ENCODE data around the gene UBN1. TPM values are rescaled to one million over a fixed set of nuclear protein-coding genes. Genes with fewer than 3 reads are reported as not detected.

The UBN1 gene
- total RNA-seq, 4 donors from 2014 or later, result 21.1 to 48.2 (median 37.2) TPM

DNA sequence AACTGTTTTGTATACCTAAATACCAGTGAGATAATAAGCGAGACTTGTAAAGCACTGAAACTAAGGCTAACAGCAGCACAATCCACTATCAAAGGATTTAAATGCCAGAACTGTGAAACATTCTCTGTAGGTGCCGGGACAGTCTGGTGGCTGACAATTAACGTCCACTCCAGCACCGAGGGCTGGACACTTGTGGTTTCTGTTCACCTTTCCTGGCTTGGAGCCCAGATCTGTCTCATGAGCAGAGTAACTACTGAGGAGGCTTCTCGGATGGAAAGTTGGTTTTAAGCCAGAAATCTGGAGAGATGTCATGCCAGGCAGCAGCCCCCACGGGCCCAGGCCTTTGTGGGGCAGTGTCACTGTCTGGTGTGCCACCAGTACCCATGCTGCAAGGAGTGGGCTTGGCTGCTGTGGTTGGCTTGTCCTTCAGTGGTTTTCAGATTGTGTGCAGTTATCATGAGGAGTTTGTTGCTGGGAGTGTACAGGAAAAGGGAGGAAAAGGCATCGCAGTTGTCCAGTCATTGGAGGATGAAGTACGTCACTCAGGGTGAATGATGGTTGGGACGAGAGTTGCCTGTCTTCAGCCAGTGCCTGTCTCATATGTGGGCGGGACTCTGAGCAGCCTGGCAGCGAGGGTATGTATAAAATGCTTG lies 35.5 kb downstream of the UBN1 start:
- TF ChIP-seq, protein P1, sequence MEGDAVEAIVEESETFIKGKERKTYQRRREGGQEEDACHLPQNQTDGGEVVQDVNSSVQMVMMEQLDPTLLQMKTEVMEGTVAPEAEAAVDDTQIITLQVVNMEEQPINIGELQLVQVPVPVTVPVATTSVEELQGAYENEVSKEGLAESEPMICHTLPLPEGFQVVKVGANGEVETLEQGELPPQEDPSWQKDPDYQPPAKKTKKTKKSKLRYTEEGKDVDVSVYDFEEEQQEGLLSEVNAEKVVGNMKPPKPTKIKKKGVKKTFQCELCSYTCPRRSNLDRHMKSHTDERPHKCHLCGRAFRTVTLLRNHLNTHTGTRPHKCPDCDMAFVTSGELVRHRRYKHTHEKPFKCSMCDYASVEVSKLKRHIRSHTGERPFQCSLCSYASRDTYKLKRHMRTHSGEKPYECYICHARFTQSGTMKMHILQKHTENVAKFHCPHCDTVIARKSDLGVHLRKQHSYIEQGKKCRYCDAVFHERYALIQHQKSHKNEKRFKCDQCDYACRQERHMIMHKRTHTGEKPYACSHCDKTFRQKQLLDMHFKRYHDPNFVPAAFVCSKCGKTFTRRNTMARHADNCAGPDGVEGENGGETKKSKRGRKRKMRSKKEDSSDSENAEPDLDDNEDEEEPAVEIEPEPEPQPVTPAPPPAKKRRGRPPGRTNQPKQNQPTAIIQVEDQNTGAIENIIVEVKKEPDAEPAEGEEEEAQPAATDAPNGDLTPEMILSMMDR (IDR thresholded peaks at IDR 0.05; ENCODE audit: low read depth), result no peak

DNA sequence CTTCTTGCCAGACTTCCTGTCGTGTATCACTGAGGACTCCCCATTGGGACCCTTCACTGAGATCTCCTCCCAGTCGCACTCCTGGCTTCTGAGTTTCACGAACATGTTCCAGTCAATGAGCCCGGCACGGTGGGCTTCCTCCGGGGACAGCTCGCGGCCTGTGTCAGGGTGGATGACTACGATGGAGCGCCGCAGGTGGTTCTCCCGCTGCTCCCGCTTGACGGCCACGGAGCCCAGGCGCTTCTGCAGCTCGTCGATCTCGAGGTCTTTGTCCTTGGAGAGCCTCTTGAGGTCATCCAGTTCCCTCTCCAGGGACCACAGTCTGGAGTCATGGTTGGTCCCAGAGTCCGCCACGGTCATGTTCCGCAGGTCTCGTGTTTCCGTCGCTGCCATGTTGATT lies 36.2 kb downstream of the UBN1 start:
- TF ChIP-seq, protein P1 (IDR thresholded peaks at IDR 0.05; ENCODE audit: low read depth), result no peak

DNA sequence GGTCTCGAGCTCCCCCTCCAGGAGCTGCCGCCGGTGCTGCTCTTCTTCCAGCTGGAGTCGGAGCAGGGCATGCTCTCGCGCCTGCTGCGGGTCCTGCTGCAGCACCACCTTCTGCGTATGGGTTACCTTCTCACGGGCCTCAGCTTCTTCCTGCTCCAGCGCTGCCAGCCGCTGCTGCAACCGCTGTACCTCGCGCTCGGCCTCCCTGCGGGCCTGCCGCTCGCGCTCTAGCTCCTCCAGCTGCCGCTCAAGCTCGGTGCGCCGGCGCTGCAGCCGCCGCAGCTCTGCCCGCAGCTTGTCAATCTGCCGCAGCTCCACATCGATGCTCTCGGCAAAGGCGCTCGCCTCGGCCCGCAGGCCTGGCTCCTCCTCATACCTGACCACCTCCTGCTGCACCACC lies 36.9 kb downstream of the UBN1 start:
- TF ChIP-seq, protein P1 (IDR thresholded peaks at IDR 0.05; ENCODE audit: low read depth), result no peak

DNA sequence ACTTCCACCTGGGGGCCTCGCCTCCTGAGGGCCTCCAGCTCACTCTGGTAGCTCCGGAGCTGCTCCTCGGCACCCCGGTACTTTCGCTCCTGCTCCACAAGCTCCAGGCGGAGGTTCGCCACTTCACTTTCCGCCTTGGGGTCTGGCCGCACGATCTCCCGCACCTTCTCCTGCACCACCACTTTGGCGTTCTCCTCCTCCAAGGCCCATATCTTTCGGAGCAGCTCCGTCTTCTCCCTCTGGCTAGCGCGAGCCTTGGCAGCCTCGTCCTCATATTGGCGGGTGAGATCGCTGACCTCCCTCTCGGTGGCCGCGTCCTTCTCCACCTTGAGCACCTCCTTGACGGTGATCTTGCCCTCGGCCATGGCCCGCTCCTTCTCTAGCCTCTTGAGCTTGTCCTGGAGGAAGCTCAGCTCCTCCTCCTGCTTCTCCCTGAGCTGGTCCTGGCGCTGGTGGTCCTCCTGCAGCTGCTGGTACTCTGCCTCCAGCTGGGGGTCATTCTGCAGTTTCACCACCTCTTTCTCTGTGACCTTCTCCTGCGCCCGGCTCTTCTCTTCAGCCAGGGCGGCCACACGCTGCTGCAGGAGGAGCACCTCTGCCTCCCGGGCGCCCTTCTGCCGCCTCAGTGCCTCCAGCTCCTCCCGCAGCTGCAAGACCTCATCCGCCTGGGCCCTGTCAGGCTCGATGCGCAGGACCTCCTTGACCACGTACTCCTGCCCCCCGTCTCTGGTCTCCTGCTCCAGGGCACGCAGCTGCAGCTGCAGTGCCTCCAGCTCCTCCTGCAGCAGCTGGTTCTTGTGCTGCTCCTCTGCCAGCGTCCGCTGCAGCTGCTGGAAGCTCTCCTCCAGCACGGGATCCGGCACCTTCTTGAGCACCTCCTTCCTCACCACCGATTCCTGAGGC lies 37.9 kb downstream of the UBN1 start:
- TF ChIP-seq, protein P1 (IDR thresholded peaks at IDR 0.05; ENCODE audit: low read depth), result no peak

DNA sequence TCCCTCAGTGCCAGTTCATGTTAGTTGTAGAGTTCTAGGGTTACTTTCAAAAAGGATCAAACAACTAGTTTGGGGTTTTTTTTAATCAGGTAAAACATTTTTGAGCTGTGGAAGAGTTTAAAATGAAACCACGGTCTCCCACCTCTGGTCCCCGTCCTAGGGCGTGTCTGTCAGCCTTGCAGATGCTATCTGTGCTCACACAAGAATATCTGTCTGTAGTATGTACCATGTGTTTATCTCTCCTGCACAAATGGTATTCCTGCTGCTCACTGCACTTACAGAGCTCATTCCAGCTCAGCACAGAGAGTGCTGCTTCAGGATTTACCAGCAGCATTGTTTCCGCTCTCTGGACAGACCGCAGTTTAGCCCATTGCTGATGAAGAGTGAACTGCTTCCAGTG lies 38.9 kb downstream of the UBN1 start:
- TF ChIP-seq, protein P1 (IDR thresholded peaks at IDR 0.05; ENCODE audit: low read depth), result no peak

DNA sequence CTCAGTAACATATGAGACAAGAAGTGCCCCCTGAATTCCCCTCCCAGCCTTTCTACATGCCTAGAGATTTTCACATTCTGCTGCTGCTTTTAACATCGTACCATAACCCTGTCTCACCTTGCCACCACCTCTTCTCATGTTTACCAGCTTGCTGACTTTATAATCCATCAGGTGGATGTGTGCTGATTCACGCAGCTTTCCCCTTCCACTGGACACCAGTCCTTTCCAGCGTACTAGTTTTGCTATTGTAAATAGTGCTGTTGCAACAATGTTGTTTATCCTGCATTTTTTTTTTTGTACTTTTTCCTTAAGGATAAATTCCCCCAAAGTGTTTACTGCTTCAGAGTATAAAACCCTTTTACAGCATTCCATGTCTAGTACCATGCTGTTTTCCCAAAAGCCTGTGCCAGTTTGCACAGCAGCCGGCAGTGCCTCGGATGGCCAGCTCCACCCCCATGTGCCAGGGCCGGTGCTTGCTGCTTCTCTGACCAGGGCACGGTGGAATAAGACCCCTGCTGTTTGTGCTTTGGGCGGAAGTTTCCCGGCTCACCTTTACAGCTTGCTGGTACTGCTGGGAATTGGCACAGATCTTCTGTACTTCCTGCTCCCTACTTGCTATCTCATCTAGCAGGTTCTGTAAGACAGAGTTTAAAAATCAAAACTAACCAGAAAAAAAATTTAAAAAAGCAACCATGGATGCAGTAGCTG lies 41.3 kb downstream of the UBN1 start:
- TF ChIP-seq, protein P1 (IDR thresholded peaks at IDR 0.05; ENCODE audit: low read depth), result no peak

DNA sequence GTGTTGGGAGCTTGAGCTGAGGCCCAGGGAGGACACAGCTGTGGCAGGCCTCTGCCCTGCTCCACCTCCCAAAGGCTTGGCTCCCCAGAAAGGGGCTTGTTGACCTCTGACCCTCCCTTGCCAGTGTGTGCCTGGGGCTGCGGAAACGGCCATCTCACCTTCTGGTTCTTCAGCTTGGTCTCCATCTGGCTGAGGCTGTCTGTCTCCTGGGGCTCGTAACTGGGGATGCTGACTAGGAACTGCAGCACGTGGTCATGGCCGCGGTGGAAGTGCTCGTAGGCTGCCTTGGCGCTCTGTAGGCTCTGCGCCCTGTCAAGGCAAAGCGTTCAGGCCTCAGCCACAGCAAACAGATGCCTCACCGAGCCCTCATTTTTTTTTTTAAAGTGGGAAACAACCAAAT lies 42.7 kb downstream of the UBN1 start:
- TF ChIP-seq, protein P1 (IDR thresholded peaks at IDR 0.05; ENCODE audit: low read depth), result no peak

All from subcutaneous adipose tissue (tissue), 4 donors.